KMS-11 (cell line): ENCODE data around the gene DAB2.

Experiments
- H2AFZ ChIP-seq: fragments of 200-600 bp; sonication (generic); 2 replicates; pipeline ENCODE4 v1.6.1; 2016; ENCODE audit warnings: antibody characterized with exemption, mixed run types, low read depth
- H3K27ac ChIP-seq: fragments of 200-600 bp; sonication (generic); 2 replicates; pipeline ENCODE4 v1.6.1; 2016; ENCODE audit warnings: mild to moderate bottlenecking, mixed run types
- H3K27me3 ChIP-seq: fragments of 200-600 bp; sonication (generic); 2 replicates; pipeline ENCODE4 v1.6.1; 2017; ENCODE audit warnings: mild to moderate bottlenecking, low read depth, mixed run types, moderate library complexity; ENCODE audit not compliant: insufficient read depth
- H3K36me3 ChIP-seq: fragments of 200-600 bp; sonication (generic); 2 replicates; pipeline ENCODE4 v1.6.1; 2017; ENCODE audit warnings: mild to moderate bottlenecking, mixed run types; ENCODE audit not compliant: insufficient read depth
- H3K4me1 ChIP-seq: fragments of 200-600 bp; sonication (generic); 2 replicates; pipeline ENCODE4 v1.6.1; 2016; ENCODE audit warnings: mild to moderate bottlenecking, low read depth, mixed run types; ENCODE audit not compliant: poor library complexity, severe bottlenecking
- H3K4me2 ChIP-seq: fragments of 200-600 bp; sonication (generic); 2 replicates; pipeline ENCODE4 v1.7.0; 2016; ENCODE audit warnings: mild to moderate bottlenecking, mixed run types
- H3K4me3 ChIP-seq: fragments of 200-600 bp; sonication (generic); IDR thresholded peaks from 2 replicates; pipeline ENCODE4 v1.6.1; 2017; ENCODE audit warnings: low read depth, low read length, mixed read lengths; ENCODE audit not compliant: insufficient read depth
- H3K79me2 ChIP-seq: fragments of 200-600 bp; sonication (generic); 2 replicates; pipeline ENCODE4 v1.6.1; 2016; ENCODE audit warnings: low read depth, mixed run types; ENCODE audit not compliant: insufficient read depth
- H3K9ac ChIP-seq: fragments of 200-600 bp; sonication (generic); 2 replicates; pipeline ENCODE4 v1.6.1; 2016; ENCODE audit warnings: mild to moderate bottlenecking, mixed run types
- H4K20me1 ChIP-seq: fragments of 200-600 bp; sonication (generic); 2 replicates; pipeline ENCODE4 v1.6.1; 2016; ENCODE audit warnings: mild to moderate bottlenecking, mixed run types; ENCODE audit not compliant: insufficient read depth
- CTCF ChIP-seq: fragments of 200-600 bp; sonication (generic); conservative IDR thresholded peaks from 2 replicates; pipeline ENCODE4 v1.6.1; 2017; ENCODE audit warnings: low read depth, mild to moderate bottlenecking, antibody characterized with exemption, low read length, moderate library complexity, mixed read lengths

The DAB2 gene

GRCh38 chr5:39424736-39425637 is at the start of gene DAB2:
Gene DAB2, minus strand, starts transcription at chr5:39424980. Its CDS starts 30,660 bp downstream, at chr5:39394320.
- no peaks in the 10 kb centered on the region for H3K4me1 ChIP-seq
- H3K79me2 ChIP-seq: no peaks in the 10 kb centered on the region
- no peaks in the 10 kb centered on the region for H3K36me3 ChIP-seq
- peak within 1 kb of the TSS; percentile 30; the same call in 1 of the 2 replicates for H2AFZ ChIP-seq
- no peak within 1 kb of the TSS for H3K4me2 ChIP-seq
- H4K20me1 ChIP-seq: no peaks in the 10 kb centered on the region
- no peak for TF ChIP-seq CTCF
- H3K27me3 ChIP-seq: no peaks in the 10 kb centered on the region
- H3K9ac ChIP-seq: no peak within 1 kb of the TSS
- H3K4me3 ChIP-seq: no peak within 1 kb of the TSS
- H3K27ac ChIP-seq: no peak within 1 kb of the TSS

- no peak overlapping the region for H3K4me2 ChIP-seq
- no peak for TF ChIP-seq CTCF
- no peaks in the 10 kb centered on the region for H4K20me1 ChIP-seq
- no peak overlapping the region for H3K9ac ChIP-seq
- H3K27me3 ChIP-seq: no peaks in the 10 kb centered on the region
- no peak overlapping the region for H3K4me3 ChIP-seq
- H3K36me3 ChIP-seq: no peaks in the 10 kb centered on the region
- peaks cover 1% of the 10 kb centered on the region for H3K4me1 ChIP-seq
- H3K79me2 ChIP-seq: no peaks in the 10 kb centered on the region
- H2AFZ ChIP-seq: no peak overlapping the region
- no peak overlapping the region for H3K27ac ChIP-seq
Measured at GRCh38 chr5:39473156-39473775, 48.5 kb upstream of the DAB2 start.

- H3K4me1 ChIP-seq: peaks cover 4% of the 10 kb centered on the region
- H4K20me1 ChIP-seq: no peaks in the 10 kb centered on the region
- H3K79me2 ChIP-seq: no peaks in the 10 kb centered on the region
- no peaks in the 10 kb centered on the region for H3K27me3 ChIP-seq
- H3K36me3 ChIP-seq: no peaks in the 10 kb centered on the region
- no peak overlapping the region for H3K27ac ChIP-seq
- TF ChIP-seq CTCF: no peak
- no peak overlapping the region for H3K9ac ChIP-seq
- no peak overlapping the region for H3K4me3 ChIP-seq
- H3K4me2 ChIP-seq: no peak overlapping the region
- H2AFZ ChIP-seq: no peak overlapping the region
Measured at GRCh38 chr5:39471836-39472508, 47.2 kb upstream of the DAB2 start.

- H3K4me3 ChIP-seq: no peak overlapping the region
- TF ChIP-seq CTCF: no peak
- no peak overlapping the region for H3K27ac ChIP-seq
- H4K20me1 ChIP-seq: no peaks in the 10 kb centered on the region
- H3K36me3 ChIP-seq: no peaks in the 10 kb centered on the region
- H3K4me1 ChIP-seq: peaks cover 4% of the 10 kb centered on the region
- no peaks in the 10 kb centered on the region for H3K27me3 ChIP-seq
- H3K4me2 ChIP-seq: no peak overlapping the region
- no peak overlapping the region for H2AFZ ChIP-seq
- no peak overlapping the region for H3K9ac ChIP-seq
- no peaks in the 10 kb centered on the region for H3K79me2 ChIP-seq
Measured at GRCh38 chr5:39470811-39471210, 46.0 kb upstream of the DAB2 start.
